Neuronal stem cell (in vitro differentiated cells): ENCODE results near the gene SRRM4.
A peak's percentile ranks its signal among the peaks of the same experiment; 100 is the strongest.

ENCODE experiments used
- DNase-seq: peaks from one replicate; pipeline ENCODE4 v3.0.0-alpha.2; 2013; ENCODE audit warnings: low spot score
- H2AFZ ChIP-seq: one replicate; pipeline ENCODE4 v1.6.1; 2013; ENCODE audit warnings: mild to moderate bottlenecking, low read length, inconsistent platforms
- H2AK5ac ChIP-seq: 2 replicates; pipeline ENCODE4 v1.6.1; 2013; ENCODE audit warnings: low read depth, mild to moderate bottlenecking, inconsistent platforms, low read length, moderate library complexity, mixed read lengths
- H2BK120ac ChIP-seq: 2 replicates; pipeline ENCODE4 v1.6.1; 2013; ENCODE audit warnings: low read depth, mild to moderate bottlenecking, inconsistent platforms, low read length, moderate library complexity, mixed read lengths
- H2BK12ac ChIP-seq: one replicate; pipeline ENCODE4 v1.6.1; 2013; ENCODE audit warnings: low read length, inconsistent platforms
- H2BK15ac ChIP-seq: 2 replicates; pipeline ENCODE4 v1.6.1; 2013; ENCODE audit warnings: mild to moderate bottlenecking, low read length, inconsistent platforms, mixed read lengths
- H2BK5ac ChIP-seq: one replicate; pipeline ENCODE4 v1.6.1; 2013; ENCODE audit warnings: inconsistent platforms, mild to moderate bottlenecking, low read length, moderate library complexity
- H3K14ac ChIP-seq: one replicate; pipeline ENCODE4 v1.6.1; 2013; ENCODE audit warnings: low read length, inconsistent platforms
- H3K18ac ChIP-seq: 2 replicates; pipeline ENCODE4 v1.6.1; 2013; ENCODE audit warnings: low read length, inconsistent platforms
- H3K23ac ChIP-seq: 2 replicates; pipeline ENCODE4 v1.6.1; 2013; ENCODE audit warnings: low read depth, mild to moderate bottlenecking, mixed read lengths, low read length, inconsistent platforms; ENCODE audit not compliant: poor library complexity
- H3K27ac ChIP-seq: replicated peaks from 3 replicates; pipeline ENCODE4 v1.5.1; 2013; ENCODE audit warnings: low read length, inconsistent platforms
- H3K27me3 ChIP-seq, 3 experiments: 2 replicates each; pipeline ENCODE4 v1.6.1; 2013; ENCODE audit warnings: low read length in 3 of 3, mild to moderate bottlenecking in 2 of 3, inconsistent platforms in 1 of 3, low read depth in 1 of 3, mixed read lengths in 1 of 3, moderate library complexity in 1 of 3; ENCODE audit not compliant: control insufficient read depth in 3 of 3, insufficient read depth in 3 of 3
- H3K36me3 ChIP-seq, 2 donors: replicated peaks in 1 of 2; 2 replicates each; pipeline ENCODE4 v1.6.1; 2013; ENCODE audit warnings: low read length in 2 of 2; ENCODE audit not compliant: control insufficient read depth in 2 of 2, insufficient read depth in 2 of 2
- H3K4ac ChIP-seq: 2 replicates; pipeline ENCODE4 v1.6.1; 2013; ENCODE audit warnings: inconsistent platforms, mild to moderate bottlenecking, low read length, moderate library complexity
- H3K4me1 ChIP-seq, 2 donors: 1 replicate in 1 of 2; 2 replicates in 1 of 2; pipeline ENCODE4 v1.6.1; 2013; ENCODE audit warnings: low read length in 2 of 2, low read depth in 1 of 2; ENCODE audit not compliant: control insufficient read depth in 2 of 2, insufficient read depth in 1 of 2
- H3K4me2 ChIP-seq: one replicate; pipeline ENCODE4 v1.6.1; 2013; ENCODE audit warnings: mild to moderate bottlenecking, low read length, inconsistent platforms; ENCODE audit not compliant: insufficient read depth, poor library complexity, severe bottlenecking
- H3K4me3 ChIP-seq, 2 donors: 2 replicates each; pipeline ENCODE4 v1.5.1; 2013; ENCODE audit warnings: low read length in 2 of 2, mild to moderate bottlenecking in 2 of 2, inconsistent platforms in 1 of 2, moderate library complexity in 1 of 2
- H3K79me1 ChIP-seq: one replicate; pipeline ENCODE4 v1.6.1; 2013; ENCODE audit warnings: low read depth, mild to moderate bottlenecking, inconsistent platforms, low read length, moderate library complexity
- H3K9ac ChIP-seq: one replicate; pipeline ENCODE4 v1.6.1; 2013; ENCODE audit warnings: mild to moderate bottlenecking, low read depth, low read length, inconsistent platforms; ENCODE audit not compliant: poor library complexity
- H3K9me3 ChIP-seq, 2 donors: replicated peaks in 1 of 2; 2 replicates each; pipeline versions ENCODE3 to v1.6.1; 2013; ENCODE audit warnings: low read length in 2 of 2, mild to moderate bottlenecking in 2 of 2, inconsistent platforms in 1 of 2, low read depth in 1 of 2, mixed read lengths in 1 of 2, moderate library complexity in 1 of 2; ENCODE audit not compliant: control insufficient read depth in 2 of 2, insufficient read depth in 1 of 2
- H4K8ac ChIP-seq: one replicate; pipeline ENCODE4 v1.6.1; 2013; ENCODE audit warnings: low read depth, mild to moderate bottlenecking, inconsistent platforms, low read length, moderate library complexity
- H4K91ac ChIP-seq: one replicate; pipeline ENCODE4 v1.6.1; 2013; ENCODE audit warnings: low read length, low read depth, mild to moderate bottlenecking, inconsistent platforms; ENCODE audit not compliant: poor library complexity
- WGBS, 2 donors: extraction: QIAGEN DNeasy Blood & Tissue Kit; methylation state at CpG; one replicate each; pipeline ENCODE4 v1.1.7; 2013; ENCODE audit warnings: missing lambda C conversion rate in 2 of 2, mixed read lengths in 1 of 2; ENCODE audit not compliant: insufficient read length in 2 of 2, insufficient replicate concordance in 1 of 2; ENCODE audit errors: extremely low coverage in 2 of 2; 5-methylcytosine and 5-hydroxymethylcytosine counted together

Gene SRRM4

GRCh38 chr12:119134284-119135072 lies 153.1 kb downstream of the SRRM4 start:
- H2AFZ ChIP-seq: no peak overlapping the region

GRCh38 chr12:119136811-119137410 lies 155.6 kb downstream of the SRRM4 start:
- no peak overlapping the region for H3K14ac ChIP-seq
- H2BK120ac ChIP-seq: no peak overlapping the region
- H3K79me1 ChIP-seq: no peaks in the 10 kb centered on the region
- no peak for DNase-seq
- H2AFZ ChIP-seq: no peak overlapping the region
- no peak overlapping the region for H3K23ac ChIP-seq
- no peak overlapping the region for H3K9ac ChIP-seq
- no peaks in the 10 kb centered on the region for H3K36me3 ChIP-seq
- no peak overlapping the region for H2BK12ac ChIP-seq
- H2BK15ac ChIP-seq: no peak overlapping the region
- no peak overlapping the region for H3K4me2 ChIP-seq
- H3K4me3 ChIP-seq: no peak overlapping the region
- no peak overlapping the region for H3K18ac ChIP-seq
- no peak overlapping the region for H4K8ac ChIP-seq
- no peak overlapping the region for H2BK5ac ChIP-seq
- H3K4ac ChIP-seq: no peak overlapping the region
- no peaks in the 10 kb centered on the region for H3K27me3 ChIP-seq
- H3K4me1 ChIP-seq: peaks cover 0 to 3% of the 10 kb centered on the region in 2 donors
- H2AK5ac ChIP-seq: no peak overlapping the region
- H3K27ac ChIP-seq: no peak overlapping the region
- WGBS, 2 donors: no CpG with 5 or more reads among the region's 4 CpGs
- no peak overlapping the region for H4K91ac ChIP-seq
- peaks cover 0 to 12% of the 10 kb centered on the region in 2 donors for H3K9me3 ChIP-seq

More at GRCh38 chr12:119134284-119135072, 153.1 kb downstream of the SRRM4 start:
- WGBS, 2 donors: no CpG with 5 or more reads among the region's 3 CpGs
- H3K36me3 ChIP-seq: no peaks in the 10 kb centered on the region
- no peak for DNase-seq
- H3K4me1 ChIP-seq: peaks cover 0 to 3% of the 10 kb centered on the region in 2 donors
- no peak overlapping the region for H3K14ac ChIP-seq
- H4K91ac ChIP-seq: no peak overlapping the region
- no peaks in the 10 kb centered on the region for H3K79me1 ChIP-seq
- no peak overlapping the region for H3K18ac ChIP-seq
- H2AK5ac ChIP-seq: no peak overlapping the region
- H3K27ac ChIP-seq: no peak overlapping the region
- no peak overlapping the region for H4K8ac ChIP-seq
- no peak overlapping the region for H2BK5ac ChIP-seq
- peaks cover 0 to 15% of the 10 kb centered on the region in 2 donors for H3K9me3 ChIP-seq
- no peak overlapping the region for H3K4me3 ChIP-seq
- H3K4ac ChIP-seq: no peak overlapping the region
- no peak overlapping the region for H2BK15ac ChIP-seq
- no peak overlapping the region for H2BK120ac ChIP-seq
- no peaks in the 10 kb centered on the region for H3K27me3 ChIP-seq
- H3K23ac ChIP-seq: no peak overlapping the region
- H3K4me2 ChIP-seq: no peak overlapping the region
- H3K9ac ChIP-seq: no peak overlapping the region
- no peak overlapping the region for H2BK12ac ChIP-seq

- Histone ChIP-seq H3K4ac (no peak overlapping the region), H3K14ac (no peak overlapping the region), H3K4me1 (peaks cover 0 to 3% of the 10 kb centered on the region in 2 donors), H3K4me2 (no peak overlapping the region), H3K27me3 (no peaks in the 10 kb centered on the region), H3K27ac (no peak overlapping the region), H2BK5ac (no peak overlapping the region), H2BK15ac (no peak overlapping the region), H2AK5ac (no peak overlapping the region), H4K91ac (no peak overlapping the region), H3K36me3 (no peaks in the 10 kb centered on the region), H4K8ac (no peak overlapping the region), H3K9ac (no peak overlapping the region), H3K18ac (no peak overlapping the region), H2BK12ac (no peak overlapping the region), H3K4me3 (no peak overlapping the region), H3K23ac (no peak overlapping the region), H3K79me1 (no peaks in the 10 kb centered on the region), H2BK120ac (no peak overlapping the region), H3K9me3 (peaks cover 0 to 3% of the 10 kb centered on the region in 2 donors), H2AFZ (no peak overlapping the region)
- DNase-seq: no peak
- no CpG with 5 or more reads among the region's 2 CpGs for WGBS, 2 donors
Observed at GRCh38 chr12:119139448-119139847, 158.1 kb downstream of the SRRM4 start.

- no peak for DNase-seq
- no peak overlapping the region for H2BK5ac ChIP-seq
- peak overlapping the region; percentile 75 for H2BK15ac ChIP-seq
- no peak overlapping the region for H3K4ac ChIP-seq
- H2BK12ac ChIP-seq: no peak overlapping the region
- H4K8ac ChIP-seq: no peak overlapping the region
- peak overlapping the region; percentile 50 for H2AK5ac ChIP-seq
- H3K18ac ChIP-seq: peak overlapping the region; percentile 81
- H4K91ac ChIP-seq: no peak overlapping the region
- H3K9ac ChIP-seq: peak overlapping the region; percentile 26
- no peaks in the 10 kb centered on the region for H3K36me3 ChIP-seq
- no peaks in the 10 kb centered on the region for H3K9me3 ChIP-seq
- no peak overlapping the region for H3K4me2 ChIP-seq
- no peaks in the 10 kb centered on the region for H3K27me3 ChIP-seq
- H3K23ac ChIP-seq: no peak overlapping the region
- no peak overlapping the region for H3K27ac ChIP-seq
- WGBS, 2 donors: no CpG with 5 or more reads among the region's 13 CpGs
- H3K14ac ChIP-seq: no peak overlapping the region
- peak overlapping the region; percentile 61 for H2BK120ac ChIP-seq
- H2AFZ ChIP-seq: no peak overlapping the region
- H3K79me1 ChIP-seq: no peaks in the 10 kb centered on the region
- H3K4me3 ChIP-seq: no peak overlapping the region
- H3K4me1 ChIP-seq: peaks cover 0 to 4% of the 10 kb centered on the region in 2 donors
Observed at GRCh38 chr12:119145367-119145766, 164.0 kb downstream of the SRRM4 start.
